HEK293 (cell line): ENCODE measurements around the gene NAV1.

Experiments used
- CTCF ChIA-PET: fragments of 350-600 bp; formaldehyde crosslinking; extraction: SDS; loops from one replicate; lab custom pipeline; 2021; ENCODE audit warnings: antibody characterized with exemption; lab: Yijun Ruan, JAX
- POLR2A ChIA-PET: fragments of 300-600 bp; formaldehyde crosslinking; extraction: SDS; loops from one replicate; lab custom pipeline; 2020; ENCODE audit warnings: antibody characterized with exemption, inconsistent platforms; lab: Yijun Ruan, JAX
- H3K27ac ChIP-seq: fragments of 200-500 bp; sonication (Bioruptor generic); 2 replicates; pipeline ENCODE4 v1.5.1; 2014; ENCODE audit warnings: low read depth, low read length, control low read depth, inconsistent platforms; ENCODE audit errors: extremely low read depth
- H3K36me3 ChIP-seq, 2 experiments: fragments of 200-500 bp in 1 of 2; sonication (Bioruptor generic) in 1 of 2; 1 replicate in 1 of 2; 2 replicates in 1 of 2; pipeline ENCODE4 v1.5.1; 2014 to 2017; ENCODE audit warnings: inconsistent platforms in 2 of 2, low read length in 2 of 2; ENCODE audit not compliant: control insufficient read depth in 2 of 2, insufficient read depth in 1 of 2
- H3K4me1 ChIP-seq: fragments of 200-500 bp; sonication (Bioruptor generic); 2 replicates; pipeline ENCODE4 v1.5.1; 2014; ENCODE audit warnings: mild to moderate bottlenecking, low read length, inconsistent platforms; ENCODE audit not compliant: control insufficient read depth, insufficient read depth
- H3K4me3 ChIP-seq: 2 replicates; pipeline ENCODE4 v1.5.1; 2011; ENCODE audit warnings: low read depth, mild to moderate bottlenecking, control low read depth, low read length, moderate library complexity
- H3K9me3 ChIP-seq: fragments of 200-500 bp; sonication (Bioruptor generic); 2 replicates; pipeline ENCODE4 v1.5.1; 2014; ENCODE audit warnings: low read depth, low read length, inconsistent platforms; ENCODE audit not compliant: control insufficient read depth, insufficient read depth
- KLF1 ChIP-seq: fragments of 450-650 bp; formaldehyde crosslinking; IDR thresholded peaks from 2 replicates; pipeline ENCODE4 v1.5.1; 2016; ENCODE audit warnings: missing biosample characterization, missing genetic modification characterization
- ZNF121 ChIP-seq: fragments of 450-650 bp; formaldehyde crosslinking; IDR thresholded peaks from 2 replicates; pipeline ENCODE4 v1.5.1; 2016; ENCODE audit warnings: missing biosample characterization, missing genetic modification characterization
- ZNF24 ChIP-seq: fragments of 450-650 bp; formaldehyde crosslinking; IDR thresholded peaks from 2 replicates; pipeline ENCODE4 v1.5.1; 2016; ENCODE audit warnings: missing biosample characterization, missing genetic modification characterization
- ZNF266 ChIP-seq: fragments of 450-650 bp; formaldehyde crosslinking; IDR thresholded peaks from 2 replicates; pipeline ENCODE4 v1.5.1; 2016; ENCODE audit warnings: missing biosample characterization, missing genetic modification characterization, low read depth
- ZNF302 ChIP-seq: fragments of 450-650 bp; formaldehyde crosslinking; IDR thresholded peaks from 2 replicates; pipeline ENCODE4 v1.5.1; 2016; ENCODE audit warnings: missing biosample characterization, missing genetic modification characterization, low read depth
- ZNF324 ChIP-seq: fragments of 450-650 bp; formaldehyde crosslinking; IDR thresholded peaks from 2 replicates; pipeline ENCODE4 v1.5.1; 2016; ENCODE audit warnings: missing biosample characterization, missing genetic modification characterization
- ZNF335 ChIP-seq: fragments of 450-650 bp; formaldehyde crosslinking; conservative IDR thresholded peaks from 2 replicates; pipeline ENCODE4 v1.5.1; 2016; ENCODE audit warnings: missing biosample characterization, missing genetic modification characterization
- ZNF341 ChIP-seq: fragments of 450-650 bp; formaldehyde crosslinking; IDR thresholded peaks from 2 replicates; pipeline ENCODE4; 2016; ENCODE audit warnings: low read depth, missing biosample characterization, missing genetic modification characterization
- TF ChIP-seq, protein P1 (sequence below): fragments of 450-650 bp; formaldehyde crosslinking; IDR thresholded peaks from 2 replicates; pipeline ENCODE4 v1.5.1; 2016; ENCODE audit warnings: missing biosample characterization, missing genetic modification characterization
- TF ChIP-seq, protein P2 (sequence below): fragments of 450-650 bp; formaldehyde crosslinking; IDR thresholded peaks from 2 replicates; pipeline ENCODE4 v1.5.1; 2016; ENCODE audit warnings: missing biosample characterization, missing genetic modification characterization
- TF ChIP-seq, protein P3 (sequence below): fragments of 450-650 bp; formaldehyde crosslinking; IDR thresholded peaks from 2 replicates; pipeline ENCODE4 v1.5.1; 2016; ENCODE audit warnings: missing biosample characterization, missing genetic modification characterization
- TF ChIP-seq, protein P4 (sequence below): fragments of 450-650 bp; formaldehyde crosslinking; IDR thresholded peaks from 2 replicates; pipeline ENCODE4 v1.5.1; 2016; ENCODE audit warnings: missing biosample characterization, missing genetic modification characterization

Gene NAV1

DNA sequence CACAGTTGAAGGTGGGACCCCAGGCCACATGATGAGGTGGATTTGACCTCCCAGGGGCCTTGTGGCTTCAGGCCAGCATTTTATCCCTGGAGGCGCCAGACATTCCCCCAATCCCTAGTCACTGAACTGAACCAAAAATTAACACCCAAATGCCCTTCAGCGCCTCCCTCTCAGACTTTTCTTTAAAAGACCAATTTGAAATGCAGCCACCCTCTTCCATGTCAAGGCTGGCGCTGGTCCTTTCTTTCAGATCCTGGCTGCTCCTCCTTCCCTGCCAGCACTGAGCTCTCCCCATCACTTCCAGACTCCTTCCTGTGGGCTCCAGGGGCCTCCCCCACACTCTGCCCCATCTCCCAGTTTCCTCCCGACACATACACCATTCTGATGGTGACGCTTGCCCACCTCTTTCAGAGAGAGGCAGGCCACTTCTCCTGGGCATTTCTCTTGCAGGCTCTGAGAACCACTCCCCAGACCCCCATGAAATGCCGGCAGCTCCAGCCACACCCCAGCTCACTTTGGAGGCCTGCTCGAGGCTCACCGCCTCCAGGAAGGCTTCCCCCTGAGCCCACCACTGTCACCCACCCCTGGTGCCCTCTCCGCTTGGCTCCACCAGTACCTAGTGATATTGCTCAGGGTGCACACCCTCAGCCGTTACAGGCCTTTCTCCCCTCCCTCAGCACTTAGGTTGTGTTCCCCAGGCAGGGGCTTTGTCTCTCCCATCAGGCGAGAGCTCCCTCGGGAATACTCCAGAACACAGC lies 27.0 kb downstream of the NAV1 start:
- Histone ChIP-seq H3K36me3 (no peaks in the 10 kb centered on the region), H3K27ac (no peak overlapping the region), H3K9me3 (no peaks in the 10 kb centered on the region), H3K4me3 (no peak overlapping the region), H3K4me1 (no peaks in the 10 kb centered on the region)
- CTCF ChIA-PET, result interaction anchor here (0.6 to 1.0 kb wide), 3 partner anchors 8 to 1023 kb away, joined by 3 to 9 read pairs (median 4); no protein-coding TSS in a partner anchor
- POLR2A ChIA-PET, result no interaction called here
- TF ChIP-seq, protein P1, sequence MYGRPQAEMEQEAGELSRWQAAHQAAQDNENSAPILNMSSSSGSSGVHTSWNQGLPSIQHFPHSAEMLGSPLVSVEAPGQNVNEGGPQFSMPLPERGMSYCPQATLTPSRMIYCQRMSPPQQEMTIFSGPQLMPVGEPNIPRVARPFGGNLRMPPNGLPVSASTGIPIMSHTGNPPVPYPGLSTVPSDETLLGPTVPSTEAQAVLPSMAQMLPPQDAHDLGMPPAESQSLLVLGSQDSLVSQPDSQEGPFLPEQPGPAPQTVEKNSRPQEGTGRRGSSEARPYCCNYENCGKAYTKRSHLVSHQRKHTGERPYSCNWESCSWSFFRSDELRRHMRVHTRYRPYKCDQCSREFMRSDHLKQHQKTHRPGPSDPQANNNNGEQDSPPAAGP, result no peak
- peak; percentile 10; the same call in 1 of the 2 replicates for TF ChIP-seq ZNF341 (tag by site-specific recombination)

DNA sequence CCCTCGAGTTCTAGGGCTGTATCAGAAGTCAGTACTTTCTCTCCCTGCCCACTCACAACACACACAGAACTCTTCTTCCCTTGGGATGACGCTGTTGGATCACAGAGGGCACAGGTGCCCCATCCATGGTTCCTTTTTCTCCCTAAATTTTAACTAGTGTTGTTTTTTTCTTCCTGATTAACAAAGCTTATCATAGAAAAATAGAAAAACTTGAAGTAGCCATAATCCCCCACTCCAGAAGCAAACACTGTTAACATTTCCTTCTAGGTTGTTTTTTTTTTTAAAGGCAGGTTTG lies 27.5 kb downstream of the NAV1 start:
- ChIA-PET CTCF (interaction anchor here (0.9 to 1.0 kb wide), 2 partner anchors 8 to 137 kb away, joined by 3 to 9 read pairs; no protein-coding TSS in a partner anchor), POLR2A (no interaction called here)
- Histone ChIP-seq H3K36me3 (no peaks in the 10 kb centered on the region), H3K4me3 (no peak overlapping the region), H3K27ac (no peak overlapping the region), H3K4me1 (no peaks in the 10 kb centered on the region), H3K9me3 (no peaks in the 10 kb centered on the region)
- TF ChIP-seq, protein P2, sequence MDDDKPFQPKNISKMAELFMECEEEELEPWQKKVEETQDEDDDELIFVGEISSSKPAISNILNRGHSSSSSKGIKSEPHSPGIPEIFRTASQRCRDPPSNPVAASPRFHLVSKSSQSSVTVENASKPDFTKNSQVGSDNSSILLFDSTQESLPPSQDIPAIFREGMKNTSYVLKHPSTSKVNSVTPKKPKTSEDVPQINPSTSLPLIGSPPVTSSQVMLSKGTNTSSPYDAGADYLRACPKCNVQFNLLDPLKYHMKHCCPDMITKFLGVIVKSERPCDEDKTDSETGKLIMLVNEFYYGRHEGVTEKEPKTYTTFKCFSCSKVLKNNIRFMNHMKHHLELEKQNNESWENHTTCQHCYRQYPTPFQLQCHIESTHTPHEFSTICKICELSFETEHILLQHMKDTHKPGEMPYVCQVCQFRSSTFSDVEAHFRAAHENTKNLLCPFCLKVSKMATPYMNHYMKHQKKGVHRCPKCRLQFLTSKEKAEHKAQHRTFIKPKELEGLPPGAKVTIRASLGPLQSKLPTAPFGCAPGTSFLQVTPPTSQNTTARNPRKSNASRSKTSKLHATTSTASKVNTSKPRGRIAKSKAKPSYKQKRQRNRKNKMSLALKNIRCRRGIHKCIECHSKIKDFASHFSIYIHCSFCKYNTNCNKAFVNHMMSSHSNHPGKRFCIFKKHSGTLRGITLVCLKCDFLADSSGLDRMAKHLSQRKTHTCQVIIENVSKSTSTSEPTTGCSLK (tag by site-specific recombination), result no peak
- no peak for TF ChIP-seq ZNF302 (tag by site-specific recombination)
- TF ChIP-seq, protein P3, sequence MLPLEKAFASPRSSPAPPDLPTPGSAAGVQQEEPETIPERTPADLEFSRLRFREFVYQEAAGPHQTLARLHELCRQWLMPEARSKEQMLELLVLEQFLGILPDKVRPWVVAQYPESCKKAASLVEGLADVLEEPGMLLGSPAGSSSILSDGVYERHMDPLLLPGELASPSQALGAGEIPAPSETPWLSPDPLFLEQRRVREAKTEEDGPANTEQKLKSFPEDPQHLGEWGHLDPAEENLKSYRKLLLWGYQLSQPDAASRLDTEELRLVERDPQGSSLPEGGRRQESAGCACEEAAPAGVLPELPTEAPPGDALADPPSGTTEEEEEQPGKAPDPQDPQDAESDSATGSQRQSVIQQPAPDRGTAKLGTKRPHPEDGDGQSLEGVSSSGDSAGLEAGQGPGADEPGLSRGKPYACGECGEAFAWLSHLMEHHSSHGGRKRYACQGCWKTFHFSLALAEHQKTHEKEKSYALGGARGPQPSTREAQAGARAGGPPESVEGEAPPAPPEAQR (tag by site-specific recombination), result no peak

DNA sequence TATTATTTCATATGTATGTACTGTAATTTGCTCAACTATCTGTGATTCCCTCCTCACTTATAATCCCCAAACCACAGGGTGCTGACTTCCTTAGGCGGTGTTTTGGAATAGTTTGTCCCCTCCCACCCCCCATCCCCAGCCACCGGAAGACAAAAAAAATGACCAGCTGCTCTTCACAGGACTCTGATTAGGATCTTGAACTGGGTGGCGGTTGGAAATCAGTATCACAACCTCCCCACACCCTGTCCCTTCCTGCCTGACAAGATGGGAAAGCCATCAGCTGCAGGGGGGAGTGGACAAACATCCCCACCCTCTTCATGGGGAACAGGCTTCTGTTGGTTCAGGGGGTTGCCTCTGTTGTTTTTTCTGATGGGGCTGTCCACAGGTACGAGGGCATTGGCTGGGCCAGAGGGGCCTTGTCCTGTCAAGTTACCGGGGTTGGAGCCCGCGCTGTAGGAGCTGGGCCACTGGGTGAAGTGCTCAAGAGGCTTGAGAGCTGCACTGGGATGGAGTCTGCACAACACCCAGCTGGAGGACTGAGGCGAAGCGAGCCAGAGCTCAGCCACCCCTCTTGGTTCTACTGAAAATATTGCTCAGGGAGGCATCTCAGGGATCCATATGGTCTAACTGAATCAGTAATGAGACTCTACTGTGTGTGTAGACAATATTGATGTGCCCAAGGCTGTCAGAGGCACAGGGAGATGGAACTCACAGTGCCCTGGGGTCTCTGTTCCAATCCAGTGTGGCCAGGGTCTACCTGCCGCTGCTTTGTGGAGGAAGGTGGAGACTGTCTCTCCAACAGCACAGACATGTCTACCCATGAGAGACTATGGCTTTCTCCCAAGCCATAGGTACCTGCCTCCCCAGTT lies 28.2 kb downstream of the NAV1 start:
- Histone ChIP-seq H3K4me1 (no peaks in the 10 kb centered on the region), H3K36me3 (no peaks in the 10 kb centered on the region), H3K4me3 (no peak overlapping the region), H3K9me3 (no peaks in the 10 kb centered on the region), H3K27ac (no peak overlapping the region)
- TF ChIP-seq ZNF24 (no peak), ZNF335 (tag by site-specific recombination) (no peak), ZNF324 (no peak), ZNF266 (tag by site-specific recombination) (no peak), ZNF121 (tag by site-specific recombination) (no peak), KLF1 (tag by site-specific recombination) (0 out of 2 replicates have a peak, but pooled peaks have one; percentile 10)
- TF ChIP-seq, protein P4, sequence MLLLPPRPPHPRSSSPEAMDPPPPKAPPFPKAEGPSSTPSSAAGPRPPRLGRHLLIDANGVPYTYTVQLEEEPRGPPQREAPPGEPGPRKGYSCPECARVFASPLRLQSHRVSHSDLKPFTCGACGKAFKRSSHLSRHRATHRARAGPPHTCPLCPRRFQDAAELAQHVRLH (tag by site-specific recombination), result no peak
- ChIA-PET CTCF (interaction anchor here (0.7 to 1.0 kb wide), 3 partner anchors 9 to 136 kb away, joined by 3 to 9 read pairs (median 3); no protein-coding TSS in a partner anchor), POLR2A (no interaction called here)
